Measurements from ENCODE around the gene PGAP1. TPM values are rescaled to one million over a fixed set of nuclear protein-coding genes. Genes with fewer than 3 reads are reported as not detected.

Gene PGAP1
- polyA plus RNA-seq, 3 donors: 0.10 to 0.81 (median 0.33) TPM

GRCh38 chr2:196887431-196887830, 39.1 kb downstream of the PGAP1 start:
- Histone ChIP-seq H3K9ac (ENCODE audit: insufficient read depth, low read length, poor library complexity, severe bottlenecking) (no peak overlapping the region), H3K4me2 (replicated peaks; ENCODE audit: extremely low read depth, low read length, poor library complexity, severe bottlenecking) (no peak overlapping the region), H2AFZ (ENCODE audit: insufficient read depth, low read depth, low read length, poor library complexity, severe bottlenecking) (no peak overlapping the region), H3K27ac (ENCODE audit: low read depth in 1 of 2, low read length in 2 of 2) (no peak overlapping the region), H3K9me3 (replicated peaks in 1 of 2; ENCODE audit: control insufficient read depth in 1 of 2, insufficient read depth in 1 of 2, low read length in 2 of 2) (no peaks in the 10 kb centered on the region), H3K79me2 (ENCODE audit: insufficient read depth, low read length) (no peaks in the 10 kb centered on the region), H3K4me3 (replicated peaks in 1 of 3; ENCODE audit: low read depth in 2 of 3, low read length in 3 of 3) (no peak overlapping the region), H3K4me1 (ENCODE audit: control insufficient read depth in 1 of 2, insufficient read depth in 2 of 2, low read length in 2 of 2) (peaks cover 7% of the 10 kb centered on the region in 2 donors), H4K20me1 (ENCODE audit: insufficient read depth, low read length) (no peaks in the 10 kb centered on the region), H3K27me3 (ENCODE audit: control insufficient read depth in 2 of 2, insufficient read depth in 2 of 2, low read length in 2 of 2) (no peaks in the 10 kb centered on the region), H3K36me3 (replicated peaks in 1 of 2; ENCODE audit: control insufficient read depth in 1 of 2, insufficient read depth in 2 of 2, low read length in 2 of 2) (no peaks in the 10 kb centered on the region)
- peak overlapping the region in 1 of 7 donors; percentile 68 for H3K27ac Mint-ChIP-seq
- TF ChIP-seq CTCF (IDR thresholded peaks at IDR 0.05): no peak
- H3K4me1 Mint-ChIP-seq: peaks cover 10% of the 10 kb centered on the region
- no peak for DNase-seq
- intact Hi-C loops (cut with micrococcal nuclease): no loop called here
- H3K36me3 Mint-ChIP-seq: peaks cover 12 to 18% of the 10 kb centered on the region in 2 donors
- no peak overlapping the region for H3K4me3 Mint-ChIP-seq
- peaks cover 0 to 3% (median 0%) of the 10 kb centered on the region in 7 donors for H3K9me3 Mint-ChIP-seq
- H3K27me3 Mint-ChIP-seq (ENCODE audit: low read depth in 3 of 3): no peaks in the 10 kb centered on the region

GRCh38 chr2:196884368-196884767, 42.1 kb downstream of the PGAP1 start:
- H3K4me3 Mint-ChIP-seq: no peak overlapping the region
- intact Hi-C loops (cut with micrococcal nuclease): no loop called here
- H3K4me1 Mint-ChIP-seq: no peaks in the 10 kb centered on the region
- no peaks in the 10 kb centered on the region for H3K4me1 ChIP-seq (ENCODE audit: control insufficient read depth in 1 of 2, insufficient read depth in 2 of 2, low read length in 2 of 2)
- TF ChIP-seq CTCF (IDR thresholded peaks at IDR 0.05): no peak
- H3K27me3 Mint-ChIP-seq (ENCODE audit: low read depth in 3 of 3): no peaks in the 10 kb centered on the region
- peaks cover 0 to 2% (median 0%) of the 10 kb centered on the region in 7 donors for H3K9me3 Mint-ChIP-seq
- H3K4me3 ChIP-seq (replicated peaks in 1 of 3; ENCODE audit: low read depth in 2 of 3, low read length in 3 of 3): no peak overlapping the region
- no peak overlapping the region for H3K9ac ChIP-seq (ENCODE audit: insufficient read depth, low read length, poor library complexity, severe bottlenecking)
- H3K27me3 ChIP-seq (ENCODE audit: control insufficient read depth in 2 of 2, insufficient read depth in 2 of 2, low read length in 2 of 2): no peaks in the 10 kb centered on the region
- H2AFZ ChIP-seq (ENCODE audit: insufficient read depth, low read depth, low read length, poor library complexity, severe bottlenecking): no peak overlapping the region
- H3K27ac ChIP-seq (ENCODE audit: low read depth in 1 of 2, low read length in 2 of 2): no peak overlapping the region
- H3K9me3 ChIP-seq (replicated peaks in 1 of 2; ENCODE audit: control insufficient read depth in 1 of 2, insufficient read depth in 1 of 2, low read length in 2 of 2): no peaks in the 10 kb centered on the region
- no peaks in the 10 kb centered on the region for H4K20me1 ChIP-seq (ENCODE audit: insufficient read depth, low read length)
- no peak for DNase-seq
- H3K79me2 ChIP-seq (ENCODE audit: insufficient read depth, low read length): no peaks in the 10 kb centered on the region
- H3K36me3 ChIP-seq (replicated peaks in 1 of 2; ENCODE audit: control insufficient read depth in 1 of 2, insufficient read depth in 2 of 2, low read length in 2 of 2): no peaks in the 10 kb centered on the region
- no peak overlapping the region for H3K27ac Mint-ChIP-seq
- WGBS (ENCODE audit: insufficient coverage): no CpG with 5 or more reads among the region's 2 CpGs
- peaks cover 12 to 16% of the 10 kb centered on the region in 2 donors for H3K36me3 Mint-ChIP-seq
- H3K4me2 ChIP-seq (replicated peaks; ENCODE audit: extremely low read depth, low read length, poor library complexity, severe bottlenecking): no peak overlapping the region
